Prostate gland (tissue), 2 donors: ENCODE results near the gene HNRNPAB. TPM values are rescaled to one million over a fixed set of nuclear protein-coding genes. Genes with fewer than 3 reads are reported as not detected.
"Not testable (repeated sequence)": the region's sequence is repeated elsewhere in the genome, so short reads cannot be mapped to it uniquely, and the experiment has no call there.

Experiments used
- DNase-seq: peaks from one replicate; pipeline ENCODE4 v3.0.0-alpha.2; 2019; ENCODE audit warnings: low spot score
- H3K27ac ChIP-seq, 2 donors: fragments of 200-600 bp; sonication (generic); 2 replicates each; pipeline ENCODE4 v1.5.1; 2017 to 2019
- H3K27me3 ChIP-seq: fragments of 200-600 bp; sonication (generic); replicated peaks from 2 replicates; pipeline ENCODE4 v1.5.1; 2019; ENCODE audit not compliant: insufficient read depth
- H3K36me3 ChIP-seq, 2 donors: fragments of 200-600 bp; sonication (generic); 1 replicate in 1 of 2; 2 replicates in 1 of 2; pipeline versions ENCODE4 v1.5.1 to v1.8.1; 2017 to 2019
- H3K4me1 ChIP-seq: fragments of 200-600 bp; sonication (generic); replicated peaks from 2 replicates; pipeline ENCODE4 v1.5.1; 2019
- H3K4me3 ChIP-seq, 2 donors: fragments of 200-600 bp; sonication (generic); 2 replicates each; pipeline ENCODE4 v1.5.1; 2017 to 2019
- H3K9me3 ChIP-seq: fragments of 200-600 bp; sonication (generic); 2 replicates; pipeline ENCODE4 v1.5.1; 2017
- POLR2A ChIP-seq: fragments of 450-650 bp; IDR thresholded peaks from one replicate; pipeline ENCODE4 v1.6.1; 2016; ENCODE audit warnings: antibody characterized with exemption, mild to moderate bottlenecking
- POLR2AphosphoS5 ChIP-seq: sonication (generic); formaldehyde crosslinking; IDR thresholded peaks from one replicate; pipeline ENCODE4 v1.6.1; 2017; ENCODE audit warnings: antibody characterized with exemption
- WGBS: methylation state at CpG from one replicate; pipeline ENCODE4 v1.1.5; 2018; 5-methylcytosine and 5-hydroxymethylcytosine counted together
- intact Hi-C: fragments of 100-400 bp; cut with DNase I; formaldehyde crosslinking; loops from one replicate; pipeline ENCODE4 v1.14.2; 2022
- total RNA-seq, 2 donors: library from RNA; depleted of rRNA; stranded (reverse); fragments of >200 nt; gene quantifications; one replicate each; pipeline ENCODE4 v1.1.0, GENCODE V29; 2016
- TF ChIP-seq, protein P1 (sequence below), 4 experiments: fragments of 200-600 bp in 2 of 4; fragments of 450-650 bp in 2 of 4; sonication (generic) in 2 of 4; IDR thresholded peaks; 1 replicate in 3 of 4; 2 replicates in 1 of 4; pipeline ENCODE4 v1.5.1; 2016 to 2019; ENCODE audit warnings: antibody characterized with exemption in 4 of 4, mild to moderate bottlenecking in 2 of 4, moderate library complexity in 2 of 4

The HNRNPAB gene
- total RNA-seq, 2 donors from 2014 or later: 73.1 to 104 TPM

DNA sequence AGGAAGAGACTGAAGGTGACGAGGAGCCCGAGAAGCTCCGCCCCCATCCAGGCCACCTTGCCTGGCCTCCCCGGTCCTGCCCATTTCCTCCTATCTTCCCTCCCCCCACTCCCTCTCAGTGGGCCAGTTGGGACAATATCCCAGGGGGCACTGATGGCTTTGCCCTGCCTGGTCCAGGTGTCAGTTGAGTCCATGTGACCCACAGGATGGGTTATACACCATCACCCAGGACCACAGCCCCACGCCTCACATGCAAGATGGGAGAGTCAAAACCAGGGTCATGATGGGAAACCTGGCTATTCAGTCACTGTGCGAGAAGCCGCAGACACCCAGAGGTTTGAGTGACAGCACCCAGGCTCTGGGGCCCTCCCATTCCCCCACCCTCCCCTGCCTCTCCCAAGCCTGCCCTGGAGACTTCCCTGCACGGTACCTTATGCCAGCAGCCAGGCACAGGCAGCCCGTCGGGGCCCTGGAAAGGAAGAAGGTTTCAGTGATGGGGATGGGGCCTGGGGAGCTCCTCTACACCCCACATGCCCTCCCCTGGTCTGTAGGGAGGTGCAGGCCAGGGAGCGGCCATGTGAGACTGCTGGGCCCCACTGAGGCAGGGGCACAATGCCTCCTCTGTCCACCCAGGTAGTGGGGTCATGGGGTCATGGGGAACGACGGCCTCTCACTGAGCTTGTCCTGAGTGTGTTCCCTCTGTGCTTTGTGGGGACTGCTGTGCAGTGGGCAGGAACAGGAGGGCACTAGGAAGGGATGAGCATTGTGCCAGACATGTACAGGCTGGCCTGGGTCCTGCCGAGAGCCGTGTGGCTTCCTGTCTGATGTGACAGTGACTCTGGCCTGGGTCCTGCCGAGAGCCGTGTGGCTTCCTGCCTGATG, 34.6 kb downstream of the HNRNPAB start:
- Histone ChIP-seq H3K27ac (peak overlapping the region; percentile 23 to 39), H3K9me3 (no peaks in the 10 kb centered on the region), H3K4me1 (no peaks in the 10 kb centered on the region), H3K4me3 (no peak overlapping the region), H3K27me3 (no peaks in the 10 kb centered on the region), H3K36me3 (no peaks in the 10 kb centered on the region)
- TF ChIP-seq POLR2AphosphoS5: no peak
- TF ChIP-seq, protein P1, sequence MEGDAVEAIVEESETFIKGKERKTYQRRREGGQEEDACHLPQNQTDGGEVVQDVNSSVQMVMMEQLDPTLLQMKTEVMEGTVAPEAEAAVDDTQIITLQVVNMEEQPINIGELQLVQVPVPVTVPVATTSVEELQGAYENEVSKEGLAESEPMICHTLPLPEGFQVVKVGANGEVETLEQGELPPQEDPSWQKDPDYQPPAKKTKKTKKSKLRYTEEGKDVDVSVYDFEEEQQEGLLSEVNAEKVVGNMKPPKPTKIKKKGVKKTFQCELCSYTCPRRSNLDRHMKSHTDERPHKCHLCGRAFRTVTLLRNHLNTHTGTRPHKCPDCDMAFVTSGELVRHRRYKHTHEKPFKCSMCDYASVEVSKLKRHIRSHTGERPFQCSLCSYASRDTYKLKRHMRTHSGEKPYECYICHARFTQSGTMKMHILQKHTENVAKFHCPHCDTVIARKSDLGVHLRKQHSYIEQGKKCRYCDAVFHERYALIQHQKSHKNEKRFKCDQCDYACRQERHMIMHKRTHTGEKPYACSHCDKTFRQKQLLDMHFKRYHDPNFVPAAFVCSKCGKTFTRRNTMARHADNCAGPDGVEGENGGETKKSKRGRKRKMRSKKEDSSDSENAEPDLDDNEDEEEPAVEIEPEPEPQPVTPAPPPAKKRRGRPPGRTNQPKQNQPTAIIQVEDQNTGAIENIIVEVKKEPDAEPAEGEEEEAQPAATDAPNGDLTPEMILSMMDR (IDR thresholded peaks at IDR 0.05): no peak
- no peak for TF ChIP-seq POLR2A
- intact Hi-C loops: no loop called here
- 58% methylated on average over 17 of the region's 17 CpGs for WGBS
- no peak for DNase-seq

DNA sequence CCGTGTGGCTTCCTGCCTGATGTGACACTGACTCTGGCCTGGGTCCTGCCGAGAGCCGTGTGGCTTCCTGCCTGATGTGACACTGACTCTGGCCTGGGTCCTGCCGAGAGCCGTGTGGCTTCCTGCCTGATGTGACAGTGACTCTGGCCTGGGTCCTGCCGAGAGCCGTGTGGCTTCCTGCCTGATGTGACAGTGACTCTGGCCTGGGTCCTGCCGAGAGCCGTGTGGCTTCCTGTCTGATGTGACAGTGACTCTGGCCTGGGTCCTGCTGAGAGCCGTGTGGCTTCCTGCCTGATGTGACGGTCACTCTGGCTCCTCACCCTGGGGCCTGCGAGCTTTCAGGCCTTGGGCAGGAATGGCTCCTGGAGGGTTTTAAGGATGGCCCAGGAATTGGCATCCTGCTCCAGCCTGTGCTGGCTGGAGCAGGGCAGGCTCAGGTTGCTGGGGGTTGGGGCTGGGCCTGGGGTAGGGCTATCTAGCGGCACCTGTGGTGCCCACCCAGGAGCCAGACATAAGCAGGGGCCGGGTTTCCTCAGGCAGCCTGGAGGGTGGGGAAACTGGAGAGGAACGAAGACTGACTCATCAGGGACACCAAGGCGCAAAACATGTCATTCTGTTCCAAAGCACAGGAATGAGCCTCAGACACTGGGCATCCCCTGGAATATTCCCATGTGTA, 35.4 kb downstream of the HNRNPAB start:
- DNase-seq, H3K4me1 ChIP-seq, intact Hi-C loops, H3K27me3 ChIP-seq, H3K4me3 ChIP-seq, H3K9me3 ChIP-seq, H3K36me3 ChIP-seq: not testable (repeated sequence)
- H3K27ac ChIP-seq: peak overlapping the region in 1 of 2 donors; percentile 38
- WGBS: 70% methylated on average over 6 of the region's 16 CpGs

DNA sequence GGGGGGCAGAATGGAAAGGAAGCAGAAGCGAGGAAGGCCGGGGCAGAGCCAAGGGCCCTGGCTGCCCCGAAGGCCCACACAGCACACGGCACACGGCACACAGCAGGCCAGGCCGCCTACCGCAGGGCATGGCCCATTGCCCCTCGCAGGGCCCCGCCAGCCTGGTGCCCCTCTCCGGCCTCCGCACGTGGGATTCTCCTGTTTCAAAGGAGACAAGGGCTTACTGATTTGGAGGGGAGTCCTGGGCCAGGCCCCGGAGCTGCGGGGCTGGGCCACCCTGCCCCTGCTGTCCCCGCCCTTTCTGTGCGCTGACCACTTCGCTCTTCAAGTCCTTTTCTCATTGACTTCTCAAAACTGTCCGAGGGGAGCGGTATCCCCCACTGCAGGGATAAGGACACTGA, 36.0 kb downstream of the HNRNPAB start:
- H3K4me3 ChIP-seq: no peak overlapping the region
- no peaks in the 10 kb centered on the region for H3K27me3 ChIP-seq
- TF ChIP-seq POLR2A (no peak), POLR2AphosphoS5 (no peak)
- TF ChIP-seq, protein P1 (IDR thresholded peaks at IDR 0.05): no peak
- 87% methylated on average over 15 of the region's 19 CpGs for WGBS
- no peaks in the 10 kb centered on the region for H3K36me3 ChIP-seq
- no peak for DNase-seq
- H3K27ac ChIP-seq: peak overlapping the region in 1 of 2 donors; percentile 38
- H3K4me1 ChIP-seq: no peaks in the 10 kb centered on the region
- intact Hi-C loops: no loop called here
- no peaks in the 10 kb centered on the region for H3K9me3 ChIP-seq

DNA sequence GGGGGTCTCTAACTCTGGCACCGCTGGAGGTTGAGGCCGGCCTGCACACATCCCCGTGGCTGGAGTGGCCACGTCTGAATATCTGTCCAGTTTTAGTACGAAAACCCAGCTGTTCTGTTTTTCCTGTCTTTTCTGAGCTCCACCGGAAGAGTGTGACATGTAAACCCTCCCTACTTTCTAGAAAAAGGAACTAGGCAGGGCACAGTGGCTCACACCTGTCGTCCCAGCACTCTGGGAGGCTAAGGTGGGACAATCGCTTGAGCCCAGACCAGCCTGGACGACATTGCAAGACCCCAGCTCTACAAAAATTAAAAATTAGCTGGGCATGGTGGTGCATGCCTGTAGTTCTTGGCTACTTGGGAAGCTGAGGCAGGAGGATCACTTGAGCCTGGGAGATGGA, 36.4 kb downstream of the HNRNPAB start:
- Histone ChIP-seq H3K27me3 (no peaks in the 10 kb centered on the region), H3K4me3 (no peak overlapping the region), H3K27ac (no peak overlapping the region), H3K4me1 (no peaks in the 10 kb centered on the region), H3K9me3 (no peaks in the 10 kb centered on the region), H3K36me3 (no peaks in the 10 kb centered on the region)
- 80% methylated on average over 9 of the region's 9 CpGs for WGBS
- intact Hi-C loops: no loop called here
- TF ChIP-seq POLR2AphosphoS5: no peak
- no peak for TF ChIP-seq POLR2A
- TF ChIP-seq, protein P1 (IDR thresholded peaks at IDR 0.05): no peak
- DNase-seq: no peak

DNA sequence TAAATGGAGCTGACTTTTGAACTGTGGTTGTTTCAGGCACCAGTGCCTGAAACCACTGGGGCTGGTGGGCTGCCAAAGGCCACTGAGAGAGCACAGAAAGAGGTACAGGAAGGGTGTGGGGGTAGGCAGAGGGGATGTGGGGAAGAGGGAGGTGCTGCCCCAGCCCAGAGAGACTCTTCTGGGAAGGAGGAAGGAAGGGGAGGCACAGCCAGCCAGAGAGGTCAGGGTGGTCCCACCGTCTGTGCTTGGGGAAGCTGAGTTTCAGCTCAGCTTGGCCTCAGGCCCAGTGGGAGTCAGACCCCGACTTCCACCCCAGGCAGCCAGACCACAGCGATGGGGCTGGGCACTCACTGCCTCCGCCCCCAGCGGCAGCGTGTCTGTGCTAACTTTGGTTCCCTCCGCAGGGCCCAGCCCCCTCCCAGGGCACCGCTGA, 36.9 kb downstream of the HNRNPAB start:
- intact Hi-C loops: no loop called here
- no peak overlapping the region for H3K4me3 ChIP-seq
- no peaks in the 10 kb centered on the region for H3K36me3 ChIP-seq
- H3K27ac ChIP-seq: no peak overlapping the region
- no peaks in the 10 kb centered on the region for H3K4me1 ChIP-seq
- DNase-seq: no peak
- no peaks in the 10 kb centered on the region for H3K9me3 ChIP-seq
- H3K27me3 ChIP-seq: no peaks in the 10 kb centered on the region
- WGBS: 71% methylated on average over 8 of the region's 8 CpGs
- no peak for TF ChIP-seq POLR2AphosphoS5
- TF ChIP-seq, protein P1 (IDR thresholded peaks at IDR 0.05): no peak
